Measurements from ENCODE around the gene COX7A2L. TPM values are rescaled to one million over a fixed set of nuclear protein-coding genes. Genes with fewer than 3 reads are reported as not detected.
"Not testable (repeated sequence)": the region's sequence is repeated elsewhere in the genome, so short reads cannot be mapped to it uniquely, and the experiment has no call there.

The COX7A2L gene
- 10 to 100 TPM; 57.3 to 87.7 (median 81.5) TPM for total RNA-seq
- polyA plus RNA-seq: 100 to 1,000 TPM; 137 to 204 TPM
- total RNA-seq: 38.2 reads per million, percentile 65 among the genes with 10 or more reads in this experiment

GRCh38 chr2:42360890-42361727 lies at the start of gene COX7A2L:
COX7A2L (minus strand) TSS chr2:42361217; CDS start chr2:42361161, 56 bp downstream.
- peaks cover 0 to 5% (median 0%) of the 10 kb centered on the region in 3 experiments for H3K36me3 ChIP-seq (ENCODE audit: control insufficient read depth in 2 of 3, insufficient read depth in 3 of 3, low read length in 3 of 3)
- intact Hi-C loops (cut with micrococcal nuclease): loop anchor here (1.0 to 10.0 kb wide), 21 partner anchors 32 to 2004 kb away; partner anchors contain the start of genes EML4 (in 2 of the 2), THADA (in 2 of the 2), ZFP36L2 (in 2 of the 2) and CAMKMT (in 1 of the 2)
- peaks cover 0 to 10% (median 5%) of the 10 kb centered on the region in 5 donors for H3K36me3 Mint-ChIP-seq
- DNase-seq (peak; percentile 88 to 97 (median 96)), ATAC-seq (peak; percentile 98)
- peak within 1 kb of the TSS; percentile 87 to 98 (median 95) for H3K4me3 Mint-ChIP-seq
- peaks cover 33 to 56% (median 51%) of the 10 kb centered on the region in 7 donors for H3K4me1 Mint-ChIP-seq
- peaks cover 23 to 24% of the 10 kb centered on the region in 2 donors for H3K4me1 ChIP-seq (ENCODE audit: control insufficient read depth in 2 of 2, insufficient read depth in 2 of 2, low read length in 2 of 2)
- H3K27ac Mint-ChIP-seq: peak within 1 kb of the TSS; percentile 90 to 100 (median 98)
- no peaks in the 10 kb centered on the region for H3K9me3 Mint-ChIP-seq
- POLR2A ChIA-PET: interaction anchor here (0.8 to 2.4 kb wide), 6 partner anchors 12 to 449 kb away, joined by 3 to 21 read pairs (median 5); no protein-coding TSS in a partner anchor
- H3K9me3 ChIP-seq (ENCODE audit: control insufficient read depth in 2 of 3, low read length in 3 of 3): no peaks in the 10 kb centered on the region
- CTCF ChIA-PET: interaction anchor here (1.5 kb wide), 1 partner anchor 265 kb away, joined by 3 read pairs; no protein-coding TSS in a partner anchor
- H3K4me3 ChIP-seq (ENCODE audit: low read length): peak within 1 kb of the TSS; percentile 82
- no peaks in the 10 kb centered on the region for H3K27me3 Mint-ChIP-seq
- peak within 1 kb of the TSS; percentile 92 for H3K27ac ChIP-seq (ENCODE audit: low read depth, low read length)
- H3K27me3 ChIP-seq (ENCODE audit: control insufficient read depth in 2 of 2, insufficient read depth in 2 of 2, low read length in 2 of 2): no peaks in the 10 kb centered on the region

- Mint-ChIP-seq H3K27ac (no peak overlapping the region), H3K36me3 (no peaks in the 10 kb centered on the region), H3K27me3 (peaks cover 0 to 4% (median 0%) of the 10 kb centered on the region in 5 donors), H3K4me3 (no peak overlapping the region), H3K9me3 (peaks cover 0 to 2% (median 0%) of the 10 kb centered on the region in 11 donors), H3K4me1 (no peaks in the 10 kb centered on the region)
- ATAC-seq (no peak), DNase-seq (no peak)
- H3K4me1 ChIP-seq (ENCODE audit: control insufficient read depth in 2 of 2, insufficient read depth in 2 of 2, low read length in 2 of 2): no peaks in the 10 kb centered on the region
- no peaks in the 10 kb centered on the region for H3K9me3 ChIP-seq (ENCODE audit: control insufficient read depth in 2 of 3, low read length in 3 of 3)
- ChIA-PET CTCF (no interaction called here), POLR2A (no interaction called here)
- intact Hi-C loops (cut with micrococcal nuclease): no loop called here
- no peaks in the 10 kb centered on the region for H3K27me3 ChIP-seq (ENCODE audit: control insufficient read depth in 2 of 2, insufficient read depth in 2 of 2, low read length in 2 of 2)
- no peaks in the 10 kb centered on the region for H3K36me3 ChIP-seq (ENCODE audit: control insufficient read depth in 2 of 3, insufficient read depth in 3 of 3, low read length in 3 of 3)
- no peak overlapping the region for H3K4me3 ChIP-seq (ENCODE audit: low read length)
- no peak overlapping the region for H3K27ac ChIP-seq (ENCODE audit: low read depth, low read length)
Observed at GRCh38 chr2:42408009-42408408, 47.0 kb upstream of the COX7A2L start.

GRCh38 chr2:42407476-42407875 lies 46.5 kb upstream of the COX7A2L start:
- Histone ChIP-seq H3K4me1 (ENCODE audit: control insufficient read depth in 2 of 2, insufficient read depth in 2 of 2, low read length in 2 of 2) (no peaks in the 10 kb centered on the region), H3K9me3 (ENCODE audit: control insufficient read depth in 2 of 3, low read length in 3 of 3) (no peaks in the 10 kb centered on the region), H3K4me3 (ENCODE audit: low read length) (no peak overlapping the region), H3K27me3 (ENCODE audit: control insufficient read depth in 2 of 2, insufficient read depth in 2 of 2, low read length in 2 of 2) (no peaks in the 10 kb centered on the region), H3K36me3 (ENCODE audit: control insufficient read depth in 2 of 3, insufficient read depth in 3 of 3, low read length in 3 of 3) (no peaks in the 10 kb centered on the region), H3K27ac (ENCODE audit: low read depth, low read length) (no peak overlapping the region)
- peaks cover 0 to 2% (median 0%) of the 10 kb centered on the region in 11 donors for H3K9me3 Mint-ChIP-seq
- POLR2A ChIA-PET: no interaction called here
- intact Hi-C loops (cut with micrococcal nuclease): no loop called here
- CTCF ChIA-PET: no interaction called here
- DNase-seq: no peak
- no peak for ATAC-seq
- no peak overlapping the region for H3K4me3 Mint-ChIP-seq
- H3K27me3 Mint-ChIP-seq: peaks cover 0 to 6% (median 0%) of the 10 kb centered on the region in 5 donors
- no peaks in the 10 kb centered on the region for H3K4me1 Mint-ChIP-seq
- no peak overlapping the region for H3K27ac Mint-ChIP-seq
- H3K36me3 Mint-ChIP-seq: no peaks in the 10 kb centered on the region

- intact Hi-C loops (cut with micrococcal nuclease): no loop called here
- DNase-seq (no peak), ATAC-seq (no peak)
- no peak overlapping the region for H3K27ac Mint-ChIP-seq
- POLR2A ChIA-PET: interaction anchor here (0.6 kb wide), 1 partner anchor 304 kb away, joined by 4 read pairs; no protein-coding TSS in a partner anchor
- no peaks in the 10 kb centered on the region for H3K4me1 ChIP-seq (ENCODE audit: control insufficient read depth in 2 of 2, insufficient read depth in 2 of 2, low read length in 2 of 2)
- no peaks in the 10 kb centered on the region for H3K27me3 ChIP-seq (ENCODE audit: control insufficient read depth in 2 of 2, insufficient read depth in 2 of 2, low read length in 2 of 2)
- H3K27ac ChIP-seq (ENCODE audit: low read depth, low read length): no peak overlapping the region
- H3K4me1 Mint-ChIP-seq: no peaks in the 10 kb centered on the region
- peaks cover 0 to 7% (median 0%) of the 10 kb centered on the region in 5 donors for H3K27me3 Mint-ChIP-seq
- CTCF ChIA-PET: no interaction called here
- peaks cover 0 to 1% (median 0%) of the 10 kb centered on the region in 11 donors for H3K9me3 Mint-ChIP-seq
- no peak overlapping the region for H3K4me3 ChIP-seq (ENCODE audit: low read length)
- H3K9me3 ChIP-seq (ENCODE audit: control insufficient read depth in 2 of 3, low read length in 3 of 3): no peaks in the 10 kb centered on the region
- no peaks in the 10 kb centered on the region for H3K36me3 ChIP-seq (ENCODE audit: control insufficient read depth in 2 of 3, insufficient read depth in 3 of 3, low read length in 3 of 3)
- no peak overlapping the region for H3K4me3 Mint-ChIP-seq
- H3K36me3 Mint-ChIP-seq: no peaks in the 10 kb centered on the region
Observed at GRCh38 chr2:42404676-42405075, 43.7 kb upstream of the COX7A2L start.

- H3K4me3 Mint-ChIP-seq: no peak overlapping the region
- Histone ChIP-seq H3K4me3 (ENCODE audit: low read length) (no peak overlapping the region), H3K27ac (ENCODE audit: low read depth, low read length) (no peak overlapping the region), H3K27me3 (ENCODE audit: control insufficient read depth in 2 of 2, insufficient read depth in 2 of 2, low read length in 2 of 2) (no peaks in the 10 kb centered on the region), H3K9me3 (ENCODE audit: control insufficient read depth in 2 of 3, low read length in 3 of 3) (no peaks in the 10 kb centered on the region), H3K4me1 (ENCODE audit: control insufficient read depth in 2 of 2, insufficient read depth in 2 of 2, low read length in 2 of 2) (no peaks in the 10 kb centered on the region), H3K36me3 (ENCODE audit: control insufficient read depth in 2 of 3, insufficient read depth in 3 of 3, low read length in 3 of 3) (no peaks in the 10 kb centered on the region)
- ATAC-seq (no peak), DNase-seq (no peak)
- H3K27me3 Mint-ChIP-seq: peaks cover 0 to 11% (median 0%) of the 10 kb centered on the region in 5 donors
- CTCF ChIA-PET: no interaction called here
- H3K9me3 Mint-ChIP-seq: peaks cover 0 to 1% (median 0%) of the 10 kb centered on the region in 11 donors
- intact Hi-C loops (cut with micrococcal nuclease): no loop called here
- H3K36me3 Mint-ChIP-seq: no peaks in the 10 kb centered on the region
- H3K4me1 Mint-ChIP-seq: peaks cover 0 to 6% (median 3%) of the 10 kb centered on the region in 7 donors
- H3K27ac Mint-ChIP-seq: no peak overlapping the region
- POLR2A ChIA-PET: no interaction called here
Observed at GRCh38 chr2:42401773-42402172, 40.8 kb upstream of the COX7A2L start.

- DNase-seq; H3K27ac ChIP-seq (ENCODE audit: low read depth, low read length); H3K9me3 Mint-ChIP-seq; H3K4me1 Mint-ChIP-seq; POLR2A ChIA-PET; ATAC-seq; H3K27me3 ChIP-seq (ENCODE audit: control insufficient read depth in 2 of 2, insufficient read depth in 2 of 2, low read length in 2 of 2); intact Hi-C loops (cut with micrococcal nuclease); H3K4me3 ChIP-seq (ENCODE audit: low read length); H3K4me1 ChIP-seq (ENCODE audit: control insufficient read depth in 2 of 2, insufficient read depth in 2 of 2, low read length in 2 of 2); H3K36me3 ChIP-seq (ENCODE audit: control insufficient read depth in 2 of 3, insufficient read depth in 3 of 3, low read length in 3 of 3); H3K4me3 Mint-ChIP-seq; H3K27ac Mint-ChIP-seq; H3K9me3 ChIP-seq (ENCODE audit: control insufficient read depth in 2 of 3, low read length in 3 of 3); H3K36me3 Mint-ChIP-seq: not testable (repeated sequence)
- peaks cover 0 to 13% (median 0%) of the 10 kb centered on the region in 5 donors for H3K27me3 Mint-ChIP-seq
- CTCF ChIA-PET: interaction anchor here (0.6 kb wide), 1 partner anchor 21 kb away, joined by 4 read pairs; no protein-coding TSS in a partner anchor
Observed at GRCh38 chr2:42398052-42398451, 37.0 kb upstream of the COX7A2L start.
